ENCODE data around the gene SLC44A4. TPM values are rescaled to one million over a fixed set of nuclear protein-coding genes. Genes with fewer than 3 reads are reported as not detected.
"Not testable (repeated sequence)": the region's sequence is repeated elsewhere in the genome, so short reads cannot be mapped to it uniquely, and the experiment has no call there.

Gene SLC44A4
- total RNA-seq, 2 experiments from 2014 or later: 0.20 TPM; not detected in 1

DNA sequence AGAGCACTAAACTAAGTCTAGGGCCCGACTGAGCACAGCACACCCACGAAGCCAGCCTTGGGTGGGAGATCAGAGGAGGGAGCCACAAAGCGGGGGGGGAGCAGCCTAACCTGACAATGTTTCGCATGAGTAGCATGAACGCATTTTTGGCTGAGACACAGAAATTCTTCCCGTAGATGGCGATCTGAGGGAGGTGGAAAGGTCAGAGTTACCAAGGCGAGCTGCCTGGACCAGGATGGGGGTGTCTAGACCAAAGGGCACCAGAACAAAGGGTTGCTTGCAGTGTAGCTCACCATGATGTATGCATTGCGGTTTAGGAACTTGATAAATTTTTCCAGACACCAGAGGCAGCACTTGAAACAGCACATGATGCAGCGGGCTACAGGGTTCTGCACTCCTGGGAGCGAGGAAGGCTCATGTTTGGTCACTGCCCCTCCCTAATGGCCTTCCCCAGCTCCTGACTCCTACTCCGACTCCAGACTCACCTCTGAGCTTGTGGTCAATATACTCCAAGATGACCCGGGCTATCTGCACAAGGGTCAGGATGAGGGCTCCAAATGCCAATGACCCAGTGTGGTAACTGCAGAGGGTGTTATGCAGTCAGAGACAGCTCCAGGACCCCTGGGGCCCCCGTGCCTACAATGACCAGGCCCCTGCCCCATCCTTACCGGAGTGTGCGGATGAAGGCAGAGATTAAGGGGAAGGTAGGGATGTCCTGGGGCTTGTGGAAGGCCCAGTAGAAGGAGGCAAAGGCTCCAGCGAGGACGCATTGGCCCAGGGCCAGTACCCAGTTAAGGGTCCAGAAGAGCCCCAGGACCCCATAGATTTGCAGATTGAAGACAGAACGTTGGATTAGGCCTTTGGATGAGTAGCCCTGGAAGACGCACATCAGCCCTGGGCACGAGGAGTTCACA, 13.3 kb downstream of the SLC44A4 start:
- no peak for TF ChIP-seq CTCF (IDR thresholded peaks at IDR 0.05)
- ATAC-seq (ENCODE audit: poor library complexity) (no peak), DNase-seq (no peak)
- H3K36me3 Mint-ChIP-seq (ENCODE audit: low read depth): peaks cover 15% of the 10 kb centered on the region
- H3K4me3 Mint-ChIP-seq: peak overlapping the region; percentile 34
- intact Hi-C loops (cut with DNase I, micrococcal nuclease): loop anchor here in 1 of 2 experiments (10.0 kb wide), 1 partner anchor 1429 kb away; the partner anchor contains the start of gene RGL2
- POLR2A ChIA-PET: interaction anchor here (1.4 kb wide), 1 partner anchor 324 kb away, joined by 5 read pairs; the partner anchor contains the start of gene DDX39B
- H3K4me1 ChIP-seq (ENCODE audit: insufficient read depth, low read length): peaks cover 37% of the 10 kb centered on the region
- H3K4me3 ChIP-seq (ENCODE audit: low read length): no peak overlapping the region
- H3K9me3 Mint-ChIP-seq: no peaks in the 10 kb centered on the region
- H3K4me1 Mint-ChIP-seq (ENCODE audit: low read depth): peaks cover 28% of the 10 kb centered on the region
- H3K27me3 ChIP-seq (ENCODE audit: control insufficient read depth in 1 of 2, insufficient read depth in 2 of 2, low read length in 2 of 2): no peaks in the 10 kb centered on the region
- no peak overlapping the region for H3K27ac ChIP-seq (ENCODE audit: low read depth in 1 of 2, low read length in 2 of 2)
- H3K27ac Mint-ChIP-seq: no peak overlapping the region
- CTCF ChIA-PET: interaction anchor here (1.3 to 1.6 kb wide), 2 partner anchors 23 to 136 kb away, joined by 3 to 4 read pairs; no protein-coding TSS in a partner anchor
- H3K27me3 Mint-ChIP-seq: no peaks in the 10 kb centered on the region
- H3K9me3 ChIP-seq (ENCODE audit: control insufficient read depth in 1 of 2, insufficient read depth in 1 of 2, low read length in 2 of 2): no peaks in the 10 kb centered on the region
- peaks cover 7% of the 10 kb centered on the region for H3K36me3 ChIP-seq (ENCODE audit: insufficient read depth, low read length)

DNA sequence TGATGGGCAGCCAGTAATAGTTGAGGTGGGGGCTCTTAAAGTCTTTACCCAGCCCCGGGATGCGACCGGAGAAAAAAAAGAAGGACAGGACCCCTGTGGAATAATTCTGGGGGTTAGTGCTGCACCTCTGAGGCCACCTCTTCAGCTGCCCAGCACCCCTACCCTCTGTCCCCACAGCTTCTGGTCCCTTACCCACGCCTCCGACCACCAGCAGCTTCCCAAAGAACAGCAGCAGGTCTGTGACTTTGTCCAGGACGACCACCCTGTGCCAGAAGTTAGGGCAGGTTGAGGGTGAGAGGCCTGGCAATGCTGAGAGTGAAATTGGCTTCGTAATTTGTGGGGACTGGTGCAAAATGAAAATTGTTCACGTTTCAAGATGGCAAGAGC, 14.0 kb downstream of the SLC44A4 start:
- H3K4me1 ChIP-seq (ENCODE audit: insufficient read depth, low read length): peaks cover 37% of the 10 kb centered on the region
- CTCF ChIA-PET: interaction anchor here (1.3 kb wide), 1 partner anchor 24 kb away, joined by 3 read pairs; no protein-coding TSS in a partner anchor
- Mint-ChIP-seq H3K9me3 (no peaks in the 10 kb centered on the region), H3K27me3 (no peaks in the 10 kb centered on the region), H3K27ac (no peak overlapping the region), H3K4me3 (peak overlapping the region; percentile 88), H3K4me1 (ENCODE audit: low read depth) (peaks cover 28% of the 10 kb centered on the region), H3K36me3 (ENCODE audit: low read depth) (peaks cover 21% of the 10 kb centered on the region)
- ATAC-seq (ENCODE audit: poor library complexity) (no peak), DNase-seq (no peak)
- no peaks in the 10 kb centered on the region for H3K27me3 ChIP-seq (ENCODE audit: control insufficient read depth in 1 of 2, insufficient read depth in 2 of 2, low read length in 2 of 2)
- H3K9me3 ChIP-seq (ENCODE audit: control insufficient read depth in 1 of 2, insufficient read depth in 1 of 2, low read length in 2 of 2): no peaks in the 10 kb centered on the region
- no peak for TF ChIP-seq CTCF (IDR thresholded peaks at IDR 0.05)
- POLR2A ChIA-PET: interaction anchor here (0.8 to 1.4 kb wide), 3 partner anchors 33 to 324 kb away, joined by 3 to 5 read pairs (median 3); partner anchors contain the start of genes DDX39B and EHMT2
- intact Hi-C loops (cut with DNase I, micrococcal nuclease): loop anchor here (1.0 to 10.0 kb wide), 3 partner anchors 137 to 1430 kb away; partner anchors contain the start of gene RGL2 (in 1 of the 2)
- peaks cover 13% of the 10 kb centered on the region for H3K36me3 ChIP-seq (ENCODE audit: insufficient read depth, low read length)
- H3K27ac ChIP-seq (ENCODE audit: low read depth in 1 of 2, low read length in 2 of 2): no peak overlapping the region
- H3K4me3 ChIP-seq (ENCODE audit: low read length): no peak overlapping the region

- H3K9me3 ChIP-seq (ENCODE audit: control insufficient read depth in 1 of 2, insufficient read depth in 1 of 2, low read length in 2 of 2): not testable (repeated sequence)
These were observed 14.7 kb downstream of the SLC44A4 start for GRCh38 chr6:31864123-31864562.

More at GRCh38 chr6:31864123-31864562, 14.7 kb downstream of the SLC44A4 start:
- Histone ChIP-seq H3K27ac (ENCODE audit: low read depth in 1 of 2, low read length in 2 of 2) (peak overlapping the region in 1 of 2 donors; percentile 9), H3K36me3 (ENCODE audit: insufficient read depth, low read length) (peaks cover 20% of the 10 kb centered on the region), H3K4me1 (ENCODE audit: insufficient read depth, low read length) (peaks cover 37% of the 10 kb centered on the region), H3K4me3 (ENCODE audit: low read length) (peak overlapping the region; percentile 69)
- intact Hi-C loops (cut with DNase I, micrococcal nuclease): loop anchor here (1.0 to 10.0 kb wide), 3 partner anchors 136 to 1431 kb away; partner anchors contain the start of gene RGL2 (in 1 of the 2)
- not testable (repeated sequence) for DNase-seq; ATAC-seq (ENCODE audit: poor library complexity); H3K27me3 Mint-ChIP-seq; H3K9me3 Mint-ChIP-seq; H3K27me3 ChIP-seq (ENCODE audit: control insufficient read depth in 1 of 2, insufficient read depth in 2 of 2, low read length in 2 of 2)
- peaks cover 27% of the 10 kb centered on the region for H3K36me3 Mint-ChIP-seq (ENCODE audit: low read depth)
- peaks cover 28% of the 10 kb centered on the region for H3K4me1 Mint-ChIP-seq (ENCODE audit: low read depth)
- CTCF ChIA-PET: interaction anchor here (0.6 to 2.2 kb wide), 6 partner anchors 26 to 366 kb away, joined by 3 to 11 read pairs (median 4); partner anchors contain the start of gene MICB
- H3K4me3 Mint-ChIP-seq: peak overlapping the region; percentile 88
- H3K27ac Mint-ChIP-seq: peak overlapping the region; percentile 91
- POLR2A ChIA-PET: interaction anchor here (0.6 to 2.9 kb wide), 14 partner anchors 29 to 956 kb away, joined by 3 to 36 read pairs (median 6); partner anchors contain the start of genes BAG6, DDX39B, EHMT2 and HSPA1B
- TF ChIP-seq CTCF (IDR thresholded peaks at IDR 0.05): peak; percentile 4
